Rectal smooth muscle tissue (tissue), 1 donor: ENCODE data around the gene ATF2.

Experiments
- H3K27ac ChIP-seq: one replicate; pipeline ENCODE4 v1.7.0; 2013; ENCODE audit warnings: low read depth, low read length, inconsistent platforms
- H3K27me3 ChIP-seq: one replicate; pipeline ENCODE4 v1.7.0; 2013; ENCODE audit warnings: low read length; ENCODE audit not compliant: control insufficient read depth, insufficient read depth
- H3K36me3 ChIP-seq: one replicate; pipeline ENCODE4 v1.7.0; 2013; ENCODE audit warnings: low read length; ENCODE audit not compliant: control insufficient read depth, insufficient read depth
- H3K4me1 ChIP-seq: one replicate; pipeline ENCODE4 v1.7.0; 2013; ENCODE audit warnings: low read length; ENCODE audit not compliant: control insufficient read depth, insufficient read depth
- H3K4me3 ChIP-seq: one replicate; pipeline ENCODE4 v1.7.0; 2013; ENCODE audit warnings: low read length
- H3K9ac ChIP-seq: one replicate; pipeline ENCODE4 v1.7.0; 2013; ENCODE audit warnings: low read length

ATF2 gene

GRCh38 chr2:175167792-175168563 lies at the start of gene ATF2:
Gene ATF2 (minus strand): TSS chr2:175168203. CDS start chr2:175136443, 31,760 bp downstream.
- H3K27me3 ChIP-seq: no peaks in the 10 kb centered on the region
- peak within 1 kb of the TSS; percentile 100 for H3K9ac ChIP-seq
- H3K4me3 ChIP-seq: peak within 1 kb of the TSS; percentile 100
- peaks cover 7% of the 10 kb centered on the region for H3K4me1 ChIP-seq
- no peaks in the 10 kb centered on the region for H3K36me3 ChIP-seq
- H3K27ac ChIP-seq: peak within 1 kb of the TSS; percentile 99

GRCh38 chr2:175207741-175208438 lies 39.9 kb upstream of the ATF2 start:
- Histone ChIP-seq H3K36me3 (no peaks in the 10 kb centered on the region), H3K4me1 (no peaks in the 10 kb centered on the region), H3K9ac (no peak overlapping the region), H3K27ac (no peak overlapping the region), H3K27me3 (no peaks in the 10 kb centered on the region), H3K4me3 (no peak overlapping the region)

GRCh38 chr2:175206866-175207265 lies 38.9 kb upstream of the ATF2 start:
- Histone ChIP-seq H3K36me3 (no peaks in the 10 kb centered on the region), H3K27me3 (no peaks in the 10 kb centered on the region), H3K9ac (no peak overlapping the region), H3K4me3 (no peak overlapping the region), H3K27ac (no peak overlapping the region), H3K4me1 (no peaks in the 10 kb centered on the region)

GRCh38 chr2:175205523-175205922 lies 37.5 kb upstream of the ATF2 start:
- no peaks in the 10 kb centered on the region for H3K4me1 ChIP-seq
- no peak overlapping the region for H3K27ac ChIP-seq
- no peaks in the 10 kb centered on the region for H3K27me3 ChIP-seq
- no peaks in the 10 kb centered on the region for H3K36me3 ChIP-seq
- no peak overlapping the region for H3K9ac ChIP-seq
- H3K4me3 ChIP-seq: no peak overlapping the region

- H3K27me3 ChIP-seq: no peaks in the 10 kb centered on the region
- H3K4me1 ChIP-seq: no peaks in the 10 kb centered on the region
- H3K4me3 ChIP-seq: no peak overlapping the region
- no peaks in the 10 kb centered on the region for H3K36me3 ChIP-seq
- no peak overlapping the region for H3K27ac ChIP-seq
- H3K9ac ChIP-seq: no peak overlapping the region
These were observed 35.9 kb upstream of the ATF2 start for GRCh38 chr2:175203621-175204496.

- H3K27me3 ChIP-seq: no peaks in the 10 kb centered on the region
- no peaks in the 10 kb centered on the region for H3K4me1 ChIP-seq
- no peaks in the 10 kb centered on the region for H3K36me3 ChIP-seq
- H3K9ac ChIP-seq: no peak overlapping the region
- H3K4me3 ChIP-seq: no peak overlapping the region
- no peak overlapping the region for H3K27ac ChIP-seq
These were observed 27.0 kb upstream of the ATF2 start for GRCh38 chr2:175195012-175195411.

- no peak overlapping the region for H3K27ac ChIP-seq
- H3K4me1 ChIP-seq: no peaks in the 10 kb centered on the region
- H3K9ac ChIP-seq: no peak overlapping the region
- H3K36me3 ChIP-seq: no peaks in the 10 kb centered on the region
- no peak overlapping the region for H3K4me3 ChIP-seq
- no peaks in the 10 kb centered on the region for H3K27me3 ChIP-seq
These were observed 20.8 kb upstream of the ATF2 start for GRCh38 chr2:175188761-175189160.

- H3K27me3 ChIP-seq: no peaks in the 10 kb centered on the region
- no peak overlapping the region for H3K27ac ChIP-seq
- H3K4me1 ChIP-seq: no peaks in the 10 kb centered on the region
- H3K4me3 ChIP-seq: no peak overlapping the region
- H3K36me3 ChIP-seq: no peaks in the 10 kb centered on the region
- H3K9ac ChIP-seq: no peak overlapping the region
These were observed 19.4 kb upstream of the ATF2 start for GRCh38 chr2:175187378-175187777.

- H3K4me3 ChIP-seq: no peak overlapping the region
- H3K9ac ChIP-seq: no peak overlapping the region
- peaks cover 12% of the 10 kb centered on the region for H3K4me1 ChIP-seq
- H3K27ac ChIP-seq: no peak overlapping the region
- no peaks in the 10 kb centered on the region for H3K27me3 ChIP-seq
- peaks cover 4% of the 10 kb centered on the region for H3K36me3 ChIP-seq
These were observed 15.7 kb upstream of the ATF2 start for GRCh38 chr2:175183674-175184073.

GRCh38 chr2:175181877-175182308 lies 13.9 kb upstream of the ATF2 start:
- Histone ChIP-seq H3K9ac (no peak overlapping the region), H3K27me3 (no peaks in the 10 kb centered on the region), H3K36me3 (peaks cover 7% of the 10 kb centered on the region), H3K27ac (peak overlapping the region; percentile 96), H3K4me3 (peak overlapping the region; percentile 96), H3K4me1 (peaks cover 13% of the 10 kb centered on the region)

GRCh38 chr2:175181104-175181876 lies 13.3 kb upstream of the ATF2 start, which contains the start of gene ATP5MC3:
Gene ATP5MC3 (minus strand): TSS chr2:175181710. CDS start chr2:175181393, 317 bp downstream.
- Histone ChIP-seq H3K27me3 (no peaks in the 10 kb centered on the region), H3K27ac (peak within 1 kb of the TSS; percentile 96), H3K4me1 (peaks cover 13% of the 10 kb centered on the region), H3K36me3 (peaks cover 7% of the 10 kb centered on the region), H3K4me3 (peak within 1 kb of the TSS; percentile 96), H3K9ac (peak within 1 kb of the TSS; percentile 98)
